C1 segment of cervical spinal cord (tissue), 14 donors: ENCODE results near the gene ATP8A2.
"Not testable (repeated sequence)": the region's sequence is repeated elsewhere in the genome, so short reads cannot be mapped to it uniquely, and the experiment has no call there.

Experiments
- DNase-seq, 14 donors: peaks; one replicate each; lab custom pipeline; 2025; lab: John Stamatoyannopoulos, UW

ATP8A2 gene

DNA sequence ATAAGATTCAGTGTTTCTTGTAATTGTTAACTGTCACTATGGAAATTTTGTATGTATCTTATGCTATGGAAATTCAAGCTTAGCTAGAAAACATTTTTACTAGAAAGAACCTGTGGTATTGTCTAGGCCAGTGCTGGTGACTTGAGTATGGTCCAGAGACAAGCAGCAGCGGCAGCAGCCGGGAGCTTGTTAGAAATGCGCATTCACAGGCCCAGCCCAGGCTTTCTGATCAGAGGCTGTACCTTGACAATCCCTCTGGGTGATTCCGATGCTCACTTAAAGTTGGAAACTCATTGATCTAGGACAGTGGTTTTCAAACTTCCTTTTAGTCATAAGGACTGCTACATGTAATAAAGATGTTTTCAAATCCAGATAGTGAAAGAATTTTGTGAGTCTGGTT, 392.6 kb downstream of the ATP8A2 start:
- DNase-seq: no peak

- no peak for DNase-seq
Observed at GRCh38 chr13:25765266-25765665, 393.5 kb downstream of the ATP8A2 start.

- DNase-seq: no peak
Observed at GRCh38 chr13:25766576-25766975, 394.8 kb downstream of the ATP8A2 start.

DNA sequence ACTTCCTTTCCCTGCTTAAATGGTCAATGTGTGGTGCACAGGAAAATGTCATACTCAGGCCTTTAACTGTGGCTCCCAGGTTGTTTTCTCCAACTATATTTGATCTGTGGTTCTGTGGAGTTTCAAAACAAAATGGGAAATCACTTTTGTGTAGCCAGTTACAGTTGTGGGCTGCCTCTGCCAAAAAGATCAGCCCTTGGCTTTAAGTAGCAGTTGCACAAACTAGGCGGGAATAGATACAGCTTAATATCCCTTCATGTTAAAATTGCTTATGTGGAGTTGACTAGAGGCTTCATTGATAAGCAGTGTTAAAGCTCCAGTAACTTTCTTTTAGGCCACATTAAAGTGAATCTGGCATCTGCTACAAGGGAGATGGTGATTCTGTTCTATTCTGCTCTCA, 395.2 kb downstream of the ATP8A2 start:
- DNase-seq: no peak

GRCh38 chr13:25768376-25768775, 396.6 kb downstream of the ATP8A2 start:
- DNase-seq: no peak

DNA sequence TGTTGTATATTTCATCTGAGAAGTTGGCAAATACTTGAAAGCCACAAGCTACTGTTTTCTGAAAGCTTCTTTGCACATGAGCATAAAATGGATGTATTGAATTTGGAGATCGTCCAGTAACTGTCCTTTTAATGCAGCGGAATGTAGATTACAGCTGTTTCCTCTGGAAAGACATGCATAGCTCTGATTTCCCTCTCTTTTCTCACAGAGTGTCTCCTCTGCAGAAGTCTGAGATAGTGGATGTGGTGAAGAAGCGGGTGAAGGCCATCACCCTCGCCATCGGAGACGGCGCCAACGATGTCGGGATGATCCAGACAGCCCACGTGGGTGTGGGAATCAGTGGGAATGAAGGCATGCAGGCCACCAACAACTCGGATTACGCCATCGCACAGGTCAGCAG, 397.1 kb downstream of the ATP8A2 start:
- DNase-seq: no peak

GRCh38 chr13:25770601-25771000, 398.8 kb downstream of the ATP8A2 start:
- DNase-seq: no peak

GRCh38 chr13:25771202-25771601, 399.4 kb downstream of the ATP8A2 start:
- no peak for DNase-seq

GRCh38 chr13:25771641-25772478, 400.1 kb downstream of the ATP8A2 start:
- DNase-seq: no peak

- DNase-seq: not testable (repeated sequence)
Observed at GRCh38 chr13:25772534-25772933, 400.8 kb downstream of the ATP8A2 start.

DNA sequence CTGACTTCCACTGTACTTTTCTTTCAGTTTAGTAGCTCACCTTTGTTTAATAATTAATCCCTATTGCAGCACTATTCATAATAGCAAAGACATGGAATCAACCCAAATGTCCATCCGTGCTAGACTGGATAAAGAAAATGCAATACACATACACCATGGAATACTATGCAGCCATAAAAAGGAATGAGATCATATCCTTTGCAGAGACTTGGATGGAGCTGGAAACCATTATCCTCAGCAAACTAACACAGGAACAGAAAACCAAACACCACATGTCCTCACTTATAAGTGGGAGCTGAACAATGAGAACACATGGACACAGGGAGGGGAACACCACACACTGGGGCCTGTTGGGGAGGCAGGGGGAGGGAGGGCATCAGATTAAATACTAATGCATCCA, 402.3 kb downstream of the ATP8A2 start:
- not testable (repeated sequence) for DNase-seq

- no peak for DNase-seq
Observed at GRCh38 chr13:25775275-25775674, 403.5 kb downstream of the ATP8A2 start.

DNA sequence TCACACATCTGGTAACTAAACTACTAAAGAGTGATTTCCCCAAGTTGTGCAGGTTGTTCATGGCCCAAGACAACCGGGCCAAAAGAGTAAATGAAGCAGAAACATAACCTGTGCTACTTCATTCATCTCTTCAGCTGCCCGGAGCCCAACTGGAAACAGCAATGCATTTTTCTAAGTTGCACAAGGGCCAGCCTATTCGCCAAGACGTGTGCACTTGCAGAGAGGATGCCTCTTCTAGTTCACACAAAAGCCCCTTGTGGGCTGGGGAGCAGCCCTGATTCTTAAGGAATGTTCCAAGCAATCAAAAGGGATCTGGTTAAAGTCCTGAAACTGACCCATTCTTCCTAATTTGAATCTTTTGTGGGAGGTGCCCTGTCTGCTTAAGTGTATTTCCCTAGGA, 404.2 kb downstream of the ATP8A2 start:
- DNase-seq: no peak

GRCh38 chr13:25776722-25777121, 404.9 kb downstream of the ATP8A2 start:
- DNase-seq: no peak

DNA sequence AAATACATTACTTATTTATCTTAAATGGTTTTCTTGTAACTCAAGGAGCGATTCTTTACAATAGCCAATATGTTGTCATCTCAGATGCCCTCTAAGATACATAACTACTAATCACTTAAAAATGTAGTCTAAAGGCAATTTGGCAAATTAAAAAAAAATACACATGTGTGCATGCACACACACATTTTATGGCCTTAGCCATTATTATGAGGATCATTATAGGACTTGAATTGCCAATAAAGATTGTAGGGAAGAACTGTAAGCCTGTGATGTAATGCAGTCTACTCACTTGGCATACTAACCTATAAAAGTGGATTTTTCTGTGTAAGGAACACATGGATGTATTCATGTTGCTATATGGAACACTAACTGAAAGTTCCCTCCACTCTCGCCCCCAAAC, 405.7 kb downstream of the ATP8A2 start:
- no peak for DNase-seq

DNA sequence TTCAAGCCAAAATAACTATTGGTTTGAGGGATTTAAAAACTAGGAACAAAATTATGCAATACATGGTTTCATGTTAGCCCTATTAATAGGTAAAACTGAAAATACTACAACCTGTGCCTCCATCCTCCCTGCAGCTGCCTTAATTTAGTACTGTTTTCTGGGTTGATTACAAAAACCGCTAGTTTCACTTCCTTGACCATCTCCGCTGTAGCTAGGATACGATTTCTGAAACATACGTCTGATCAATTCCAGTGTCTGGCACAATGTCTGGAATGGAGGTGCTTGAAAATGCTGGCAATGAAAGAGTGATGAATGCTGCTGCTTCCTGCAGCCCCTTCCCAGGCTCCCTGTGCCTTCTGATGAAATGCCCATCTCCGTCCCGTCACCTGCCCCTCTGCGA, 406.6 kb downstream of the ATP8A2 start:
- no peak for DNase-seq

- no peak for DNase-seq
Observed at GRCh38 chr13:25778808-25779305, 407.1 kb downstream of the ATP8A2 start.

DNA sequence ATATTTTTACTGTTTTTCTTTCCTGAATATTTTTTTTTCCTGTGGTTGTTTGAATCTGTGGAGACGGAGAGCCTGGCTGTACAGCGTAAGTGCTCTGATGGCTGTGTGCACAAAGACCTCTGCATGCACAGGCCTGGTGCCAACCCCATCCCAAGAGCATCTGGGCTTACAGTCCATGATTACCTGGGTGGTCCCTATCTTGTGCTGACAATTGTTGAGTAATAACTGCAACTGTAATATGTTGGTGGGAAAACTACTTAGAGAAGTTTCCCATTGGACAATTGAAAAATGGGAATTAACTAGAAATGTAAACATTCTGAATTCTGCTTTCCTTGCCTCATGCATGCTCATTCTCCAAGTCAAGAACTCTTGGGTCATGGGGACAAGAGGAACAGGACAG, 411.3 kb downstream of the ATP8A2 start:
- no peak for DNase-seq

GRCh38 chr13:25783601-25784024, 411.8 kb downstream of the ATP8A2 start:
- no peak for DNase-seq

DNA sequence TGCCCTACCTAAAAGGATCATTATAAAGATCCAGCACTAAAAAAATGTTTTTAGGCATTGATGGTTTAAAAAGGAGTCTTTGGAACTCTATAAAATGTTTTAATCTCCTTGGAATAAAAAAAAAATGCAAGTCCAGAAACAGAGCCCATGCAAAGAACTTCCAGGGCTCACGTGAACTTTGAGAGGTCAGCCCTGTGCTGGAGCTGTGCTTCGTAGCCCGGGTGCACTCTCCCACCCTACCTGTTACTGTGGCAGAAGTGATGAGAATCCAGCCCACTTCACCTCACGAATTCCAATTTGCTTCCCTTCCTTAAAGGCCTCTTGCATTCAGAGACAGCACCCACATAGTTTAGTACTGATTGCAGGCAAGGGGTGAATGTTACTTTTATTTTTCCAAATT, 412.3 kb downstream of the ATP8A2 start:
- no peak for DNase-seq

DNA sequence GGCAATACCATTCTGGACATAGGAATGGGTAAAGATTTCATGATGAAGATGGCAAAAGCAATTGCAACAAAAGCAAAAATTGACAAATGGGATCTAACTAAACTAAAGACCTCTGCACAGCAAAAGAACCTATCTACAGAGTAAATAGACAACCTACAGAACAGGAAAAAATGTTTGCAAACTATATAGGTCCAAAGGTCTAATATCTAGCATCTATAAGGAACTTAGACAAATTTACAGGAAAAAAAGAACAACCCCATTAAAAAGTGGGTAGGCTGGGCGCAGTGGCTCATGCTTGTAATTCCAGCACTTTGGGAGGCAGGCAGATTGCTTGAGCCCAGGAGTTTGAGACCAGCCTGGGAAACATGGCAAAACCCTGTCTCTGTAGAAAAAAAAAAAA, 418.4 kb downstream of the ATP8A2 start:
- not testable (repeated sequence) for DNase-seq

DNA sequence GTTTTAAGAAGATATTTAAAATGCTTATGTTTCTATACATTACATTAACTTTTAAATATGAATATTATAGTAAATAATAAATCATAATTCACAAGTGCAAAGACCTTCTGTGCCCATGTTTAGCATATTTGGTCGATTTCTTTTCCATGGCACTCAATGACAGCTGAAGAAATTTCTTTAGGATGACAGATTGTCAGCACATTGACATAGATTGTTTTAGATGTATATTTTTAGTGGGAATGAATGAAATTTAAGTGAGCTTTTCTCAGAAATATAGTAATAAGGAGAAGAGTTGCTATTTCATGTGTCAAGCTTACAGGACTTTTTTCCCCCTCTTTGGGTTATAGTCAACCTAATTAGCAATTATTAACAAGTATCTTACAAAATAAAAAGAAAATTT, 423.5 kb downstream of the ATP8A2 start:
- DNase-seq: no peak

DNA sequence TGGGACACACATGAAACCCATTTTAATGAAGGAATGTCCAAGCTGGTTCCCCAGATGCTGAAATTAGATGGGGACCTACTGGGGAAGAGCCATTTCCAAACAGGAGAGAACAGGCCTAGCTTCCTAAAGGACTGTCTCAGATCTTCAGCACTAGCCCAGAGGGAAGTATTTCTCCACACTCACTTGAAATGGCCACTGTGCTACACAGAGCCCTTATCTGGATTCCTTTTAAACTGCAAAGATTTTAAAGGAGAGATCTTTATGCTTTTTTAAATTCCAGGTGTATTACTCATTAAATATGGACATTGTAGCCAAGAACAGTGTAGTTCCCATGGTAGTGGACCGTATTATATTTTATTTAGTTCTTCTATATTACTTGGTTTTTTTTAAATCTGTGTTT, 424.7 kb downstream of the ATP8A2 start:
- no peak for DNase-seq

DNA sequence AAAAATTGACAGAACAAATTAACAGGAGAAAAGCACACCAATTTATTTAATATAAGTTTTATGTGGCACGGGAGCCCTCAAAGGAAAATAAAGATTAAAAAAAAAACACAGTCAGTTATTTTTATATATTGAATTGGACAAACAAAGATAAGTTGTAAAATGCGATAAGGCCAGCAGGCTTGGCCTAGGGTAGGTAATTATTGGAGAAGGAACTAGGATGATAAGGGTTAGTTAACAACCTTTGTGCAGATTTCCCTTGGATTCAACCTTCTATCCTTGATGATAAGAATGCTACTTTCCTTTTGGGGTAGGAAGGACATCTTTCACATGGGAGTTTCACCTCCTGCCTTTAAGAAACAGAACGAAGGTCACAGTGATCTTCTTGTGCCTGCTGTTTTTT, 427.2 kb downstream of the ATP8A2 start:
- DNase-seq: no peak
